GM19397 (cell line): ENCODE results near the gene KIF19.

ENCODE experiments used
- ATAC-seq: cut with Tn5 transposase; IDR thresholded peaks from one replicate; pipeline ENCODE4 v1.9.1; 2021; ENCODE audit warnings: mild to moderate bottlenecking, moderate library complexity; ENCODE audit not compliant: unreplicated experiment

KIF19 gene

DNA sequence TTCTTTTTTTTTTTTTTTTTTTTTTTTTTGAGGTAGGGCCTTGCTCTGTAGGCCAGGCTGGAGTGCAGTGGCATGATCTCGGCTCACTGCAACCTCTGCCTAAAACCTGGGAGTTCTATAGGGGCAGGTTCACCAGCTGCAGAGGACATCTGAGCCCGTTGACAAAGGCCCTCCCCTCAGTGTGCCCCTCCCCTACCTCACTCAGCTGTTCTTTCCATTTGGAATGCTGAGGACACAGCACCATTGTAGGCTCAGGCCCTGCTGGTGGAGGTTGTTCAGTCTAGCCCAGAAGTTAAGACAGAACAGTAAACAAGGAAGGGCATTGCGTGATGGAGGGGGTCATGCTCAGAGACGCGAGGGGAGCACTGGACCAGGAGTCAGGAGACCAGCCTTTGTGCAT, 21.8 kb upstream of the KIF19 start:
- no peak for ATAC-seq

DNA sequence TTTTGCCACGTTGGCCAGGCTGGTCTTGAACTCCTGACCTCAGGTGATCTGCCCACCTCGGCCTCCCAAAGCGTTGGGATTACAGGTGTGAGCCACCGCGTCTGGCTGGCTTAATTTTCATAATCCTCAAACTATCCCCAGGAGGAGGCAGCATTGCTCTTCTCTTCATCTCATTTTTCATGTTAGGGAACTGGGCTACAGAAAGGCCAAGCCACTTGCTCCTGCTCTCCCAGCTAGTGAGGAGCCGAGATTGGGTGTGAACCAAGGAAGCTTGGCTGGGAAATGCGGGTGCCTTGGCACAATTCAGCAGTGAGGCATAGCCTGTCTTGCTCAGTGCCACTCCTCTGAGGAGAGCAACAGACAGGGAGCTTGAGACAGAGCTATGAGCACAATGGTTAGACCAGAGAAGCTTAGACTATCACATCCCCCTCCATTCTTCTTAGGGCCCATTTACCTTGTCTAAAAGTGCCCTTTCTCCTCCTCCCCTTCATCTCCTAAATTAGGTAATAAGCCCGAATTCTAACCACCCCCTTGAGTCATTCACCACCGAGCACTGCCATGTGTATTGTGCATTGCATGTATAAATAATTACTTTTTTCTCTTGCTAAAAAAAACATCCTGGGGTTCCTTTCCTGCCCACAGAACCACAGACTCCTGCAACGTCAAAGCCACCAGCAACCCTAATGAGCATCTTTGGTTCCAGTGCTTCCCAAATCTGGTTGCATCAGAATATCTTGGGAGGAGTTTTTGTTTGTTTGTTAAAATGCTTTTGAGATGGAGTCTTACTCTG, 20.0 kb upstream of the KIF19 start:
- ATAC-seq: no peak

DNA sequence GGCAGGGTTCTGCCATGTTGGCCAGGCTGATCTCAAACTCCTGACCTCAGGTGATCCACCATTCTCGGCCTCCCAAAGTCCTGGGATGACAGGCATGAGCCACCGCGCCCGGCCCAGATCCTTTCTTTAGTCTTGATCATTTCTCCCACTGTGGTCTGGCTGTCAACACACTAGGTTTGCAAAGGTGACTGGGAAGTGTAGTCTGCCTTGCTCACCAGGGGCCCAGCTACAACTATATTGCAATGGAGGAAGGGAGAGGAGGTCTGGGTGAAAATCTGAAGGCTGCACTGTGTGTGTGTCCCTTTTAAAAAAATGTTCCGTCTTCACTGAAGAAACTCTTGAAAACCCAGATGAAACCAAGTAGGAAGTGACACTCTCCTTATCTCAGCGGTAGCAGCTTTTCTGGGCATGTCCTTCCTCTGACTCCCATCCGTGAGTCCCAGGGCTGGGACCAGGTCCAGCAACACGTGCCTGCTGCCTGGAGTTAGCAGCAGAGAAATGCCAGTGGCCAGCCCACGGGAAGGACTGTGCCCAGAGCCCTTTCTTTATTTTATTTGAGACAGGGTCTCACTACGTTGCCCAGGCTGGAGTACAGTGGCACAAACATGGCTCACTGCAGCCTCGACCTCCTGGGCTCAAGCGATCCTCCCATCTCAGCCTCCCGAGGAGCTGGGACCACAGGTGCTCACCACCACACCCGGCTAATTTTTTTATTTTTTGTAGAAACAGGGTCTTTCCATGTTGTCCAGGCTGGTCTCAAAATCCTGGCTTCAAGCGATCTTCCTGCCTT, 17.8 kb upstream of the KIF19 start:
- ATAC-seq: no peak

DNA sequence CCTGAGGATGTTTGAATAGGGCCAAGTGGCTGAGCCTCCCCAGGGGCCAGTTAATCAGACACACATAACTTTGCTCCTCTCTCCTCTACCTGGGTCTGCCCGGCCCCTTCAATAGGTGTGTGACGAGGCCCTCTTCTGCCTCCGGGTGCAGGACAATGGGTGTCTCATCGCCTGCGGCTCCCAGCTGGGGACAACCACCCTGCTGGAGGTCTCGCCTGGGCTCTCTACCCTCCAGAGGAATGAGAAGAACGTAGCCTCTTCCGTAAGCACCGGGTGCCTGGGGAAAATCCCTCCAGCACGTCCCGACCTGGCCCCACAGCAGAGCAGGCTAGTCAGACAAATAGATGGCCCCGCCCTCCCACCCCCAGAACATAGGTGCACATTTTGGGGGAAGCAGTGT, 16.1 kb upstream of the KIF19 start:
- ATAC-seq: no peak

DNA sequence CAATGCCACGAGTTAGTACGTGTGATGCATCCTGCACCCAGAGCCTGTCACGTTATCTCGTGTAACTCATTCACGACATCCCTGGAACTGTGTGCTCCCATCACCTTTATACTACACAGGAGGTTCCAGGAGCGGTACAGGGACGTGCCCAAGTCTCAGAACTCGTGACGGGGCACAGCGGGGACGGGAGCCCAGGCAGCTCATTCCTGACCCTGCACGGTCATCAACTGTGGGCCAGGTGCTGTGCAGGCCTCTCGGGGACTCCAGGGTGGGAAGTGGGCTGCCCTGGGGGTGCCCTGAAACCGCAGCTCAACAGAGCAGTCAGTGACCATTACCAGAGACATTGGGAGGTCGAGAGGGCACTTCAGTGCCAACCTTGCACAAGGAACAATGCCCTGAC, 11.1 kb upstream of the KIF19 start:
- ATAC-seq: no peak

DNA sequence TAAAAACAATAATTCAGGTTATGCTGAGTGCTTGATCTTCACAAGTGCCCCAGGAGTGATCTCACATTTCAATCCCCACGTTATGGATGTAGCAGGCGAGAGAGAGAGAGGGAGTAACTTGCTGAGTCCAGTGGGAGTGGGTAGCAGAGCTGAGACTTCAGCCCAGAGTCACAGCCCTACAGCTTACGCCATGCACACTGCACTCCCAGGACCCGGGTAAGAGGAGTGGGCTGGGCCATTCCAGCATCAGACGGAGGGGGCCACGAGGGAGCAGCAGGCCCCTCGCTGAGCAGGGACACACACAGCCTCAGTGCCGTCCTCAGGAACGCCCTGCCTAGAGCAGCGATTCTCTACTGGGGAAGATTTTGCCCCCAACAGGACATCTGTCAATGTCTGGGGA, 9.8 kb upstream of the KIF19 start:
- ATAC-seq: no peak

DNA sequence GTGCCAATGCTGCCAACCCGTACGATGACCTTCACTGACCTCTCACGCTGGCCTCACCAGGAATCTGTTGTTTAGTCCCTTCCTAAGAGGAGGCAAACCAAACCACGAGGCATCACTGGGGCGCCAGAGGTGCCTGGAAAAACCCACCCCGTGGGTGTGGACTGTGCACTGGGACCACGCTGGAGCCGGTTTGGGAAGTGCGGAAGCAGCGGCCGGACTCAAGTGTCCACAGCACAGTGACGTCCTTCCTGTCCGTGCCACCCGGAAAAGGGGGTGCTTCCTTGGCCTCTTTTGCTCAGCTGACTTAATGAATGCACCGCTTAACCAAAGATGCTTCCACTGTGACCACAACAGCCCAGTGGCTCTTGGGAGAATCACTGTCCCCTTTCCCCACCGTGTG, 9.0 kb upstream of the KIF19 start:
- ATAC-seq: no peak

DNA sequence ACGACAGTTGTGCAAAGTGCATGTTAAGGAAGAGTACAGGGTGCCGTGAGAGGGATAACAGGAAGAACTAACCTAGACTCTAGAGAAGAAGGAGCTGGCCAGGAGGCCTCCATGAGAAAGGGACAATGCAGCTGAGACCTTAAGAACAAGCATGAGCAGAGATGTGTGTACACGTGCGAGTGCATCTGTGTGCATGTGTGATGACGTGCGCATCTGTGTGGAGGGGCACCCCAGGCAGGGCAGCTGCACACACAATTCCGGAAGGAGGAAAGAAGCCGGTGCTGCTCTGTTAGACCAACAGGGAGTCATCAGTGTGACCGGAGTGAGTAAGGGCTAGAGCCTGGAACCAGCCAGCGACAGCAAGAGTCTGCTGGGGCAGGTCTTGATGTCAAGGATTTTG, 7.6 kb upstream of the KIF19 start:
- ATAC-seq: no peak

DNA sequence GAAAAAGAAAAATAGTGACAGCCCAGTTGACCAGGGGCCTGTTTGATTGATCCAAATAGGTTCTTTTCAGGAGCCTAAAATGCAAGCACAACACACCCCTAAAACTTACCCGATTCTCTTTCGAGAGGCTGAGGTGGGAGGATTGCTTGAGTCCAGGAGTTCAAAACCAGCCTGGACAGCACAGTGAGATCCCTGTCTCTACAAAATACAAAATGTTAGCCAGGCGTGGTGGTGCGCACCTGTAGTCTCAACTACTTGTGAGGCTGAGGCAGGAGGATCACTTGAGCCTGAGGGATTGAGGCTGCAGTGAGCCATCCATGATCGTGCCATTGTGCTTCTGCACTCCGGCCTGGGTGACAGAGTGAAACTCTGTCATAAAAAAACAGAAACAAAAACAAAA, 1.5 kb upstream of the KIF19 start:
- no peak for ATAC-seq

DNA sequence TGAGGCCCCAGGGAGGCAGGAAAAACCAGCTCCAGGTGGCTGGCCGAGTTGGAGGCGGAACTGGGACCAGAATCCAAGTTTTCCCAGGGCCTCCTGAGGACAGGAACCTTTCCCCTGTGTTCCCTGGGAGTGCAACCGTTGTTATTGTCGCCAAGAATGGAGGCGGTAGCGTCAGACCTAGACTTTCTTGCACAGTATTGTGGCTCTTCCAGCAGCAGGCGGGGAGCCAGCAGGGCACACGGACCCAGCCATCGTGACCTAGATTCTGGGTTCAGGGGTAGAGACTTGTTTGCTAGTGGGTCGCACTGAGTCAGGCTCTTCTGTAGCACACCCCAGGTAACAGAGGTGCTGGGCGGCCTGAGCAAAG, 667 bp upstream of the KIF19 start:
- no peak for ATAC-seq

DNA sequence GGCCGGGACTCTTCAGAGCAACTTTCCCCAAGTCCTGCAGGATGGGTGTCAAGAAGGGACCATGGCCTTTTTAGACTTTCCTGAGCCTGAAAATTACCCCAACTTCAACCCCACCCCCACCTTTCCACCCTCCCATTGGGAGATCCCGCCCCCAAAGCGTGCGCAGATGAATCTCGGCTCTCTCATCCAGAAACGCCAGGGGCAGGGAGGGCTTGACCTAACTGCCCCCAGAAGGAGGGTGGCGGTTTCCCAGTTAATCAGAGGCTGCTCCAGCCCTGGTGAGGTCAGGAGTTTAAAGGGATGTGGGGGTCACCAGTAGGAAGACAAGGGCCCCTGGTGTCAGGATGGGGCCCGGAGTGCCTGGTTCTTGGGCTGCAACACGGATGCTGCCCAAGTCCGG, 480 bp downstream of the KIF19 start:
- ATAC-seq: no peak

DNA sequence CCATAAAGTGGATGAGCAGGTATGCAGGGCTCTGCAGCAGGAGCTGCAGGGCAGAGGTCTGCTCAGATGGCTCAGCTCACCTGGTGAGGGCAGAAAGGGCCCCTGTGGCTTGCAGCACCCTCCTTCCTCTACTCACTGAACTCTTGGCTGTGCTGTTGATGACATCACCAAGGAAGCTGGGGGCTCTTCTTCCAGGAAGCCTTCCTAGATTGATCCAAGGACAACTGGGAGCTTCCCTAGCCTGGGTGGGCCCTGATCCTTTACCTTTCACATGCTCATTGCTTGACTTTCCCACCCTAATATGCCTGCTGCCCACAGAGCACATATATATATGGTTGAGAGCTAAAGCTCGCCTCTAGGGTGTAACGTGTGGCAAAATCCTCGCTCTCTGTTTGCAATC, 2.5 kb downstream of the KIF19 start:
- no peak for ATAC-seq

DNA sequence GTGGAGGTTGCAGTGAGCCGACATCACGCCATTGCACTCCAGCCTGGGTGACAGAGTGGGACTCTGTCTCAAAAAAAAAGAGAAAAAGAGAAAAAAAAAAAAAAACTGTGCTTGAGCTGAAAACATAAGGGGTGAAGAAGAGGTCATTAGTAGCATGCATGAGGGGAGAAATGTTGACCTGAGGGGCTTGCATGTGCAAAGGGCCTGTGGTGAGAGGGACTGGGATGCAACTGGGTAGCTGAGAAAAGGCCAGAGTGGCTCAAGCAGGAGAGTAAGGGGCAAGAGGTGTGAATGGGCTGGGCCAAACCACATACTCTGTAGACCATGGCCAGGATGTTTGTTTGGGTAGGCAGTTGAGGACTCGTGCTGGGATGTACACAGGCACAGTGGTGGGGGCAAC, 3.4 kb downstream of the KIF19 start:
- ATAC-seq: no peak

DNA sequence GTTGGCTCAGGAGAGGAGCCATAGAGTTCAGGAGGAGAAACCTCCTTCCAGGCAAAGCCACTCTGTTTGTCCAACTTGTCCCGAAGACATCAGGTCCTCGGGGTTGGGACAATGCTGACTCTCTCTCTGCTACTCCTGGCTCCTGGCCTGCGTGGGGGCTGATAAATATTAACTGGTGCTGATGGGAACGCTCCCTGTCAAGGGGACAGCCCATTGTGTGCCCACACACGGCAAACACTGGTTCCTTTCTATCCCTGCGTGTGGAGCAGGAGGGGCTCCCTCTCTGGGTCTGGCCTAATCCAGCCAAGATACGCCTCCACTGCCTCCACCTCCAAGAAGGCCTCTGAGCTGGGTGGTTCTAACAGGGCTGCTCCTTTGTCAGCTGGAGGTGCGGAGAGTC, 4.4 kb downstream of the KIF19 start:
- ATAC-seq: no peak

DNA sequence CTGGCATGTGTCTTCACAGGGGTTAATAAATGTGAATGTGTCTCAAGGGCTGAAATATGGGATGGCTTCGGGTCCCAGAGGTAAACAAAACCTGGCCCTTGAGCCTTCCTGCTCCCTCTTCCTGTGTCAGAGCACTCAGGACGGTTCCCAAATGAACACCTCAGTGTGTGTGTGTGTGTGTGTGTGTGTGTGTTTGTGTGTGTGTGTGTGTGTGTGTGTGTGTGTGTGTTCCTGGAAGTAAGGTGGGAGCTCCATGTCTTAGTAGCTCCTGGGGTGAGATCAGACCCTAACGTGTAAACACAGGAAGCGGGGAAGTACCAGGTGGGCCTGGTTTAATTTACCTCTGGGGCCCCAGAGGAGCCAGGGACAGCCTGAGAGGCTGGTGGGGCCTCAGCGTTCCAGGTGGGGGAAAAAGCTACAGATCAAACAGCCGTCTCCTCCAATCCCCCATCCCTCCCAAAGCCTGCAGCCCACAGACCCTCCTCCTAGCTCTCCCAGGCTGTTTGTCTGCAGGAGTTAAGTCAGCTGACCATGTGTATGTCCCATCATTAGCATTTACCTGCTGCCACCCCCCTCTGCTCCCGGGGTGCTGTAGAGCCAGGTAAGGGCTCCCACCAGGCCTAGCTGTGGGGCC, 6.1 kb downstream of the KIF19 start:
- no peak for ATAC-seq

DNA sequence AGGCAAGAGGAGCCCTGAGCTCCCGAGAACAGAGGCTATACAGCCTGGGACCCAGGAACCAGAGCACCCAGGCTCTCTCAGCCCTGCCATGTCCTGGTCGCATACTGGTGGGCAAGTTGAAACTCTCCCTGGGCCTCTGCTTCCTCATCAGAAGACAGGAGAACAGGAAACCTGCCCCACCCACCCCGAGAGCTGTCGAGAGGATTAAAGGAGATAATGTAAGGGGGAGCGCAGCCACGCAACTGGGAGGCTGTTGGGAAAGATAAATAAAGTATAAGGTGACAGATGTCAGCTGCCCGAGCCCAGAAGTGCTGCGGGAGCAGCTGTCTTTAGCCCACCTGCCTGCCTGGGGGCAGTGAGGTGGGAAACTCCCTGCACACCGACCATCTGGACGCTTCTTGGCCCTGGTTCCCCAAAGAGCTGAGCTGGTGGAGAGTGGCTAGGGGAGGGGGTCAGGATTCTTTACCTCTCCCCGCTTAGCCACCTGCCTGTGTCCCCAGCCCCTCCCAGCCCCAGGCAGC, 6.8 kb downstream of the KIF19 start:
- ATAC-seq: no peak

DNA sequence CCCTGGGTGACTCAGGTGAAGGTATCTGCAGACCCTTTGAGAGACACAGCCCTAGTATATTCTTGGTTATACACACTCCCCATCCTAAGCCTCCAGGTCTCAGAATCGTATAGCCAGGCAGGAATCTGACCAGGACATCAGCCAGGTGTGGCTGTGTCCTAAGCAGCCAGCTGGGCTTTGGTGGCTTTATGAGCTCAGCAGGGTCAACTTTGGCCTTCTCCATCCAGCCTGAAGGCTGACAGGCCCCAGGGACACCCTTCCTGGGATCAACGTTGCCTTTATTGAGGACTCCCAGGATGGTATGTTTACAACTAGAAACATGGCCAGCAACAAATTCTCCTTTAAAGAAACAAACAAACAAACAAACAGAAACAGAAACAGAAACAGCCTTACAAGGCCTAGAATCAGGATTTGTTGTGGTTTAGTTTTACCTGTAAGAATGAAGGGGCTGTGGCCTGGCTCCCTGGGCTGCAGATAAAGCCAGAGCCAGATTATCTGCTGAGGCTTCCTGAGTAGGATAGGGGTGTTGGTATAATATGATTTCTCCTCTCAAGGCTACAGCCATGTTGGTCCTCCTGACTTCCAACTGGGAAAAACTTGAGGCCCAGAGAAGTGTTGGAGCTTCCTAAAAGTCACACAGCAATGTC, 8.5 kb downstream of the KIF19 start:
- no peak for ATAC-seq

DNA sequence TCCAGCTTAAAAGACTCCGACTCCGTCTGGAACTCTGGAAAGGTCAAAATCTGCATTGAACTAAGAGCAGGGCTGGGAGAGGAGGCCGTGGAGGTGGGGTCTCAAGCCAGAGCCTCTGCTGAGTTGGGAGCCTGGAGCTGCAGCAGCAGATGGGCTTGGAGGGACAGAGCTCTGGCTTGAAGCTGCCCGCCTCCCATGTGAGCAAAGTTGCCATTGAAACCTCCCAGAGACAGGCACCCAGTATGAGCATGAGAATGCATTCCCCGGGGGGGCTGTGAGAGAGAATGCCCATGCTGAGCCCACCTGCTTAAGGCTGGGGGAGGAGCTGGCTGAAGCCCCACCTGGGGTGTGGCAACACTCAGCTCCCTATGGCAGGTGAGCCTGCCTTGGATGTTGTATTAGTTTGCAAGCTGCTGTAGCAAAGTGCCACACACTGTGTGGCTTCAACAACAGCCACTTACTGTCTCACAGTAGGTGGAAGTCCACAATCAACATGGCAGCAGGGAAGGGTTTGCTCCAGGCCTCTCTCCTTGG, 9.6 kb downstream of the KIF19 start:
- ATAC-seq: no peak

DNA sequence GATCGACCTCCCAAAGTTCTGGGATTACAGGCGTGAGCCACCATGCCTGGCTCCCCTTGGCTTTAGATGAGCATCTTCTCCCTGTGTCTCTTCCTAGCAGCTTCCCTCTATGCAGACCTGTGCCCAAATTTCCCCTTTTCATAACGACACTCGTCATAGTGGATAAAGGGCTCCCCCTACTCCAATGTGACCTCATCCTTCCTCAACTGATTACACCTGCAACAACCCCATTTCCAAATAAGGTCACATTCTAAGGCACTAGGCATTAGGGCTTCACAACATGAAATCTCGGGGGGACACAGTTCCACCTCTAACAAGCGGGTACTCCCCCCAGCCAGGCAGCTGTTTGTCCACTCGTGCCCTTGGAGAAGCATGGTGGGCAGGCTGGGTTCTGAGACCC, 10.3 kb downstream of the KIF19 start:
- no peak for ATAC-seq

DNA sequence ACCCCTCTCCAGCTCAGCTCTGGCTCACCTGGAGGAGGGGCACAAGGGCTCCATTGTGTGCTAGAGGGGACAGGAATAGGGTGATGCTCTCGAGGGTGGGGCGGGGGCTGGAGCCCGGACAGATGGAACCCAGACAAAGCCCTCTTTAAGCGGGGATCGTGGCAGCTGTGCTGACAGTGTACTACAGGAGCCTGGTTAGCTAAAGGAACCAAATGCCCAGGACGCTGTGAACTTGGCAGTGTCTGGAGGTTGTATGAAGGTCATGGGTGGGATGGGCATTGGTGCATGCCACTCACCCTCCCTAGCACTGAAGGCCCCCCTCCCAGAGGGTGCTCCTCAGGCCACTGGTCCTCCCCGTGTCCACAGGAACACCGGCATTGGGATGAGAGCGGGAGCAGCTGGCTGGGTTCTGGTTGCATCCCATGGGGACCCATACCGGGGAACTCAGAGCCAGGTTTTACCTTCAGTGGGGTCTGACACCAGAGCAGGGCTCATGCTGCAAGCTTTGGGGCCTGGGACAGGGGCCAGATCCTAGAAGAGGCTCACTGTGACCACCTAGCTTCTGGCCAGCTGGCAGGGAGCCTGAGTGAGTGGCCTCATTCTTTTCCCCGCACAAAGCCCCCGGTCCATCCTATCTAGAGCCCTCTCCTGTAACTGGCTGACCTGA, 11.9 kb downstream of the KIF19 start:
- no peak for ATAC-seq
